Measurements from ENCODE around the gene LPCAT1. TPM values are rescaled to one million over a fixed set of nuclear protein-coding genes. Genes with fewer than 3 reads are reported as not detected.

Gene LPCAT1
- total and polyA plus RNA-seq, 2 experiments from 2014 or later, result 22.2 to 48.4 TPM

DNA sequence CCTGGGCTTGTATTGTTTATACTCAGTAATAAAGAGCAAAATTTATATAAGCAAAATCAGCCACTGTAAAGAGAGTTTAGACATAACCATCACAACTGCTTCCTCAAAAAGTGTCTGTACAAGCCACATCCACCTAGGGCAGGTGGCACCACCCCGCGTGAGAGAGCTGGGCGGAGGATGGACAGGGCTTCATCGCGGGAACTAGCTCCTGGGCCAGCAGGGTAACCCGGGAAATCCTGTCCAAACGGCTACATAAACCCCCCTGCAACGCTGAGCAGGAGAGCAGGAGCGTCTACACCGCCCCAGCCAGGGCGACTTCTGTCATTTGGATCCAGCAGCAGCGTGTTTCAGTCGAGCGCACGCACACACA is 79.8 kb downstream of the LPCAT1 start:
- Histone ChIP-seq H3K4me2 (ENCODE audit: unreplicated experiment) (no peak overlapping the region), H3K4me3 (no peak overlapping the region), H3K4me1 (ENCODE audit: insufficient read depth) (no peaks in the 10 kb centered on the region), H3K79me2 (ENCODE audit: insufficient read depth) (no peaks in the 10 kb centered on the region), H3K9ac (no peak overlapping the region), H3F3A (ENCODE audit: insufficient read depth) (no peaks in the 10 kb centered on the region), H4K20me1 (ENCODE audit: insufficient read depth) (no peaks in the 10 kb centered on the region), H3K27ac (no peak overlapping the region), H2AFZ (no peak overlapping the region), H3K9me3 (ENCODE audit: low read depth) (no peaks in the 10 kb centered on the region), H3K27me3 (replicated peaks; ENCODE audit: insufficient read depth) (peaks cover 44% of the 10 kb centered on the region), H3K9me2 (ENCODE audit: insufficient read depth) (no peaks in the 10 kb centered on the region), H3K36me3 (ENCODE audit: low read depth) (no peaks in the 10 kb centered on the region)
- in situ Hi-C loops (cut with MboI), result no loop called here
- no peak for DNase-seq
- WGBS, 2 experiments (ENCODE audit: low coverage in 1 of 2, low lambda C conversion rate in 2 of 2, missing lambda C conversion rate in 2 of 2), result 41 to 42% methylated on average over 15 of the region's 15 CpGs
- TF ChIP-seq EZH2 (IDR thresholded peaks at IDR 0.05; ENCODE audit: insufficient read depth, poor library complexity, severe bottlenecking) (peak; percentile 19), EZH2phosphoT487 (IDR thresholded peaks at IDR 0.05; ENCODE audit: insufficient read depth, low read depth) (no peak)

DNA sequence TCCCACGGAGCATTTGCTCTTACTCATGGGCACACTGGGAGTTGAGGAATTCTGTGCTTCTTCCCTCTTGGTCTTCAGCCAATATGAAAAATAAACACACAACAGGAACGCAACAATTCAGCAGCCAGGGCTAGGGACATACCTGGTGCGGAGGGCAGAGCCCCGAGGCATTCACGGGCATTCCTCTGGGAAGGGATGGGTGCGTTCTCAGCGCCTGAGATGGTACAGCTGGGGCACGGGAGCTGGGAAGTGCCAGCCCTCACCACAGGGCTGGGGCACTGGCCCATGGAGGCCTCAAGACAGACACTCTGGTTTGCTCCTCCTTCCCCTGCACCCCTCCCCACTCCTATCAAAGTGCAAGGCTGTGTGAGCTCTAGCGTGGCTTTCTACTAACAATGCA is 80.6 kb downstream of the LPCAT1 start:
- H3K4me2 ChIP-seq (ENCODE audit: unreplicated experiment), result no peak overlapping the region
- H3K9me3 ChIP-seq (ENCODE audit: low read depth), result no peaks in the 10 kb centered on the region
- H3K9ac ChIP-seq, result no peak overlapping the region
- H3F3A ChIP-seq (ENCODE audit: insufficient read depth), result no peaks in the 10 kb centered on the region
- no peak for TF ChIP-seq EZH2phosphoT487 (IDR thresholded peaks at IDR 0.05; ENCODE audit: insufficient read depth, low read depth)
- no peak for TF ChIP-seq EZH2 (IDR thresholded peaks at IDR 0.05; ENCODE audit: insufficient read depth, poor library complexity, severe bottlenecking)
- no peaks in the 10 kb centered on the region for H3K4me1 ChIP-seq (ENCODE audit: insufficient read depth)
- H3K79me2 ChIP-seq (ENCODE audit: insufficient read depth), result no peaks in the 10 kb centered on the region
- no peak for DNase-seq
- no peak overlapping the region for H3K27ac ChIP-seq
- no peak overlapping the region for H3K4me3 ChIP-seq
- H2AFZ ChIP-seq, result no peak overlapping the region
- 56 to 63% methylated on average over 9 of the region's 9 CpGs for WGBS, 2 experiments (ENCODE audit: low coverage in 1 of 2, low lambda C conversion rate in 2 of 2, missing lambda C conversion rate in 2 of 2)
- H3K27me3 ChIP-seq (replicated peaks; ENCODE audit: insufficient read depth), result peaks cover 44% of the 10 kb centered on the region
- in situ Hi-C loops (cut with MboI), result no loop called here
- H3K9me2 ChIP-seq (ENCODE audit: insufficient read depth), result no peaks in the 10 kb centered on the region
- no peaks in the 10 kb centered on the region for H3K36me3 ChIP-seq (ENCODE audit: low read depth)
- H4K20me1 ChIP-seq (ENCODE audit: insufficient read depth), result no peaks in the 10 kb centered on the region

DNA sequence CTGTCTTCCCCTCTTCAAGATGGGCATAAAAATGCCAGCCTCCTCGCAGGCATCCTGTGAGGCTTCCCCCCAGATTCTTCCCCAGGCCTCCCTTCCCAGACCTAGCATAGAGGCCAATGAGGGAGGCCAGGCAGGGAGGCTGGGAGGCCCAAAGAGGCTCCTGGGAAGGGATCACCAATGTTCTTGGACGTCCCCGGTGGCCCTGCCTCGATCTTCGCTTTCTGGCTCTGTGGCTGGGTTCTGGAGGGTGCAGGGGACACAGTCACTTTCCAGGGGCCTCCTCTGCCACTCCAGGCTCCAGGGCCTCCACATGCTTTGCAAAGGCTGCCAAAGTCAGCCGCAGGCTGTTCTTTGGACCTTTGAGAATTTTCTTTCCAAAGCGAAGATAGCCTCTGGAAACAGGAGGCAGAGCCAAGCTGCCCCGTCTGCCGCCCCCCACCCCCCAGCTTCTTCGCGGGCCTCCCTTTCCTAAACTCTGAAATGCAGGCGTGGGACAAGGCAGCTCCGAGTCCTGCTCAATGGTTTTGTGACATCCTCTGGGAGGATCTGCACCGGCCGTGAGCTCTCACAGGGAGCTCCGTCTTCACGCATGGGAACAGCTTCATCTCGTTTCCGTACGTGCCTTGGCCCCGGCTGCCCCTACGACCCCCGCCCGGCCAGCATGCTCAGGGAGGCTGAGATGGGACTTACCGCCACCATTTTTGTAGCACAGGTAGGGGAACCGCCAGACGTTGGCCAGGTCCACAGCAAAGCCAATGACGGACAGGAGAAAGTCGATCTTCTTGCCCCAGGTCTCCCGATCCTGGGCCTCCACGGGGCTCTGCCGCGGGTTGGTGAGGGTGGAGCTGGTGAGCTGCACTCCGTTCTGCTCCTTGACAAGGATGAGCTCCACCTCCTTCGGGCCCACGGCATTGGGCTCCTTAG is 81.3 kb downstream of the LPCAT1 start:
- no peak for DNase-seq
- H2AFZ ChIP-seq, result no peak overlapping the region
- WGBS, 2 experiments (ENCODE audit: low coverage in 1 of 2, low lambda C conversion rate in 2 of 2, missing lambda C conversion rate in 2 of 2), result 56 to 59% methylated on average over 36 of the region's 36 CpGs
- no peaks in the 10 kb centered on the region for H3K9me2 ChIP-seq (ENCODE audit: insufficient read depth)
- in situ Hi-C loops (cut with MboI), result no loop called here
- no peaks in the 10 kb centered on the region for H3K79me2 ChIP-seq (ENCODE audit: insufficient read depth)
- no peak overlapping the region for H3K27ac ChIP-seq
- no peaks in the 10 kb centered on the region for H3K9me3 ChIP-seq (ENCODE audit: low read depth)
- no peaks in the 10 kb centered on the region for H4K20me1 ChIP-seq (ENCODE audit: insufficient read depth)
- no peak overlapping the region for H3K4me2 ChIP-seq (ENCODE audit: unreplicated experiment)
- peaks cover 43% of the 10 kb centered on the region for H3K27me3 ChIP-seq (replicated peaks; ENCODE audit: insufficient read depth)
- TF ChIP-seq EZH2 (IDR thresholded peaks at IDR 0.05; ENCODE audit: insufficient read depth, poor library complexity, severe bottlenecking) (no peak), EZH2phosphoT487 (IDR thresholded peaks at IDR 0.05; ENCODE audit: insufficient read depth, low read depth) (no peak)
- no peaks in the 10 kb centered on the region for H3F3A ChIP-seq (ENCODE audit: insufficient read depth)
- H3K36me3 ChIP-seq (ENCODE audit: low read depth), result no peaks in the 10 kb centered on the region
- no peak overlapping the region for H3K4me3 ChIP-seq
- no peaks in the 10 kb centered on the region for H3K4me1 ChIP-seq (ENCODE audit: insufficient read depth)
- H3K9ac ChIP-seq, result no peak overlapping the region

DNA sequence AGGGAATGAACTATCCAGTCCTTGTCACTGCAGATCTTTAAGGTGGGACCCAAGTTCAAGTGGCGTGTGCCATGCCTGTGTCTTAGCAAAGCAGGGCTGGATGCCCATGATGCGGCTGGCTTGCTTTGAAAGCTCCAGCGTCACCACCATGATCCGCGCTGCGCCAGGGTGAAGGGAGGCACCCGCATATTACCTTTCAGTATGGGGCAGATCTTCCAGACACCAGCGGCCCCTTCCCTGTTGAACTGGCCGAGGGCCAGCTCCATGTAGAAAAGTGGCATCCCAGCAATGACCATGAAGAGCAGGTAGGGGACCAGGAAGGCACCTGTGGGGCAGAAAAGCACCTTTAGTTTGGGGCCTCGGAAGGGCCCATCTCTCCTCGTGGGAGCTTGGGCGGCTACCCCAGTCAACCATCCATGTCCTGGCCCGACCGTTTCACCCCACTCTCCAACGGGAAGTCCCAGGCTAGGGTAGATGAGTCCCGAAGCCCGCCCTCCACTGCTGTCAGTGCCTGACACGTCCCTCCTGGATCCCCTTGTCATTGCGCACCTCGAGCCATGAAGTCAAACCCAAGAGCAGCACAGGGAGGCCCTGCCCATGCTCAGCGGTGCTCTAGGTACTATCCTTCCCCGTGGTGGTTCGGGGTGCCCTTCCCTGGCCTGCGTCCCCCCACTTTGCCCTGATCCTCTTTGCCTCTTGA is 82.4 kb downstream of the LPCAT1 start:
- Histone ChIP-seq H3K9ac (no peak overlapping the region), H3K27me3 (replicated peaks; ENCODE audit: insufficient read depth) (peaks cover 34% of the 10 kb centered on the region), H3K9me2 (ENCODE audit: insufficient read depth) (no peaks in the 10 kb centered on the region), H2AFZ (no peak overlapping the region), H3K9me3 (ENCODE audit: low read depth) (no peaks in the 10 kb centered on the region), H4K20me1 (ENCODE audit: insufficient read depth) (no peaks in the 10 kb centered on the region), H3K4me3 (no peak overlapping the region), H3K4me2 (ENCODE audit: unreplicated experiment) (no peak overlapping the region), H3K27ac (no peak overlapping the region), H3K4me1 (ENCODE audit: insufficient read depth) (no peaks in the 10 kb centered on the region), H3K36me3 (ENCODE audit: low read depth) (no peaks in the 10 kb centered on the region), H3K79me2 (ENCODE audit: insufficient read depth) (no peaks in the 10 kb centered on the region), H3F3A (ENCODE audit: insufficient read depth) (no peaks in the 10 kb centered on the region)
- no peak for DNase-seq
- WGBS, 2 experiments (ENCODE audit: low coverage in 1 of 2, low lambda C conversion rate in 2 of 2, missing lambda C conversion rate in 2 of 2), result 70 to 81% methylated on average over 23 to 24 of the region's 24 CpGs
- TF ChIP-seq EZH2phosphoT487 (IDR thresholded peaks at IDR 0.05; ENCODE audit: insufficient read depth, low read depth) (no peak), EZH2 (IDR thresholded peaks at IDR 0.05; ENCODE audit: insufficient read depth, poor library complexity, severe bottlenecking) (no peak)
- in situ Hi-C loops (cut with MboI), result no loop called here
